VCaP (cell line): Measurements from ENCODE around the gene FRA10AC1.

ENCODE experiments used
- H3K27ac ChIP-seq: fragments of 450-650 bp; 2 replicates; pipeline ENCODE4 v1.5.1; 2017
- TF ChIP-seq, protein P1 (sequence below): fragments of 450-650 bp; conservative IDR thresholded peaks from 2 replicates; pipeline ENCODE4 v1.5.1; 2017; ENCODE audit warnings: mild to moderate bottlenecking, moderate library complexity

Gene FRA10AC1

GRCh38 chr10:93630625-93631557 is 71.5 kb downstream of the FRA10AC1 start:
- TF ChIP-seq, protein P1, sequence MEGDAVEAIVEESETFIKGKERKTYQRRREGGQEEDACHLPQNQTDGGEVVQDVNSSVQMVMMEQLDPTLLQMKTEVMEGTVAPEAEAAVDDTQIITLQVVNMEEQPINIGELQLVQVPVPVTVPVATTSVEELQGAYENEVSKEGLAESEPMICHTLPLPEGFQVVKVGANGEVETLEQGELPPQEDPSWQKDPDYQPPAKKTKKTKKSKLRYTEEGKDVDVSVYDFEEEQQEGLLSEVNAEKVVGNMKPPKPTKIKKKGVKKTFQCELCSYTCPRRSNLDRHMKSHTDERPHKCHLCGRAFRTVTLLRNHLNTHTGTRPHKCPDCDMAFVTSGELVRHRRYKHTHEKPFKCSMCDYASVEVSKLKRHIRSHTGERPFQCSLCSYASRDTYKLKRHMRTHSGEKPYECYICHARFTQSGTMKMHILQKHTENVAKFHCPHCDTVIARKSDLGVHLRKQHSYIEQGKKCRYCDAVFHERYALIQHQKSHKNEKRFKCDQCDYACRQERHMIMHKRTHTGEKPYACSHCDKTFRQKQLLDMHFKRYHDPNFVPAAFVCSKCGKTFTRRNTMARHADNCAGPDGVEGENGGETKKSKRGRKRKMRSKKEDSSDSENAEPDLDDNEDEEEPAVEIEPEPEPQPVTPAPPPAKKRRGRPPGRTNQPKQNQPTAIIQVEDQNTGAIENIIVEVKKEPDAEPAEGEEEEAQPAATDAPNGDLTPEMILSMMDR, result no peak
- peak overlapping the region; percentile 20; the same call in 1 of the 2 replicates for H3K27ac ChIP-seq

- TF ChIP-seq, protein P1, result no peak
- H3K27ac ChIP-seq, result no peak overlapping the region
Measured at GRCh38 chr10:93629647-93630305, 72.6 kb downstream of the FRA10AC1 start.

DNA sequence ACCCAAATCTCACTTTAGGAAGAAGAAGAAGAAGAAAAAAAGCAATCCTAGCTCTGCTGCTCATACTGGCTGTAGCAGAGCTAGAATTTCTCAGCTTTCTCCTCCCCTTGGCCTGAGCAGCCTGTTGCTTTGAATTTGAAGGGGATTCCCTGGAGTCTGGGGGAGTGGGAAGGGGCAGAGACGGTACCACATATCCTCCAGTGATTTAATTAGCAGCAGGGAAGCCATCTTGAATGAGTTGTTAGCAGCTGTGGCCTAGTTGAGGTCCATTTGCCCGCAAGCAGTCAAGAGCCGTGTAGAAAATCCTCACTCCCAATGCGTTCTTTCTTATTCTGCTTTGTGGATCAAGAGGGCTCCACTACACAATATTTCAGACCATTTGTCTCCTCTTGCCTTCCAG is 73.5 kb downstream of the FRA10AC1 start:
- TF ChIP-seq, protein P1, result no peak
- H3K27ac ChIP-seq, result no peak overlapping the region

DNA sequence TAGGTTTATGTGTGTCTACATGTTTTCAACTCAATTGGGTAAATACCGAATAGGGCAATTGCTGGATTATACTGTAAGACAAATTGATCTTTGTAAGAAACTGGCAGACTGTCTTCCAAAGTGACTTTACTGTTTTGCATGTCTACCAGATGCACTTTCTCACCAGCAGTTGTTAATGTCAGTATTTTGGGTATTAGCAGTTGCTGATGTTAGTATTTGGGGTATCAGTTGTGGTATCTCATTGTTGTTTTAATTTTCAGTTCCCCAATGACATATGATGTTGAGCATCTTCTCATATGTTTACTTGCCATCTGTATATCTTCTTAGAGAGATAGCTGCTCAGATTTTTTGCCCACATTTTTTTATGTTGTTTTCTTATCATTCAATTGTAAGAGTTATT is 79.5 kb downstream of the FRA10AC1 start:
- H3K27ac ChIP-seq, result no peak overlapping the region
- TF ChIP-seq, protein P1, result no peak

DNA sequence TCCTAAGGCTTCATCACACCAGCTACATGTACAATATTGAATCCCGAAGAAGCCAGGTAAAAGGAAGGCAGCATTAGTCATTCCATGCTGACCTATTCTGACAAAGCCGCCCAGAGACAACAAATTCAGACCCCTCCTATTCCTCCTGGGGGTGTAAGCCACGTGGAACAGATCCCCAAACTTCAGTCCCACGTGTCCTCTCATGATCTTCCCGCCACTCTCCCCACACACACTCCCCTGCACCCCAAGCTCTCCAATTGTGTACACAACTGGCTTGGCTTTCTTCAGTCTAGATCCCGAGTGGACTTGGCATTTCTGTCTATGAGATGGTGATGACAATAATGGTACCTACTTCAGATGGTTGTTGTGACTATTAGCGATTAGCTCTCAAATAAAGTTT is 81.5 kb downstream of the FRA10AC1 start:
- no peak overlapping the region for H3K27ac ChIP-seq
- TF ChIP-seq, protein P1, result no peak
